DOHH2 (cell line): ENCODE data around the gene SERINC3.

Experiments
- EZH2phosphoT487 ChIP-seq: fragments of 200-600 bp; sonication (generic); IDR thresholded peaks from 2 replicates; pipeline ENCODE4 v1.6.1; 2017; ENCODE audit warnings: borderline replicate concordance, mild to moderate bottlenecking, antibody characterized with exemption, low read length, moderate library complexity, mixed read lengths
- TF ChIP-seq, protein P1 (sequence below): fragments of 200-600 bp; sonication (generic); IDR thresholded peaks from one replicate; pipeline ENCODE4 v1.5.1; 2014; ENCODE audit warnings: antibody characterized with exemption, mild to moderate bottlenecking, low read depth, low read length; ENCODE audit not compliant: poor library complexity, severe bottlenecking

GRCh38 chr20:44495257-44495656 lies 26.6 kb downstream of the SERINC3 start:
- TF ChIP-seq, protein P1, sequence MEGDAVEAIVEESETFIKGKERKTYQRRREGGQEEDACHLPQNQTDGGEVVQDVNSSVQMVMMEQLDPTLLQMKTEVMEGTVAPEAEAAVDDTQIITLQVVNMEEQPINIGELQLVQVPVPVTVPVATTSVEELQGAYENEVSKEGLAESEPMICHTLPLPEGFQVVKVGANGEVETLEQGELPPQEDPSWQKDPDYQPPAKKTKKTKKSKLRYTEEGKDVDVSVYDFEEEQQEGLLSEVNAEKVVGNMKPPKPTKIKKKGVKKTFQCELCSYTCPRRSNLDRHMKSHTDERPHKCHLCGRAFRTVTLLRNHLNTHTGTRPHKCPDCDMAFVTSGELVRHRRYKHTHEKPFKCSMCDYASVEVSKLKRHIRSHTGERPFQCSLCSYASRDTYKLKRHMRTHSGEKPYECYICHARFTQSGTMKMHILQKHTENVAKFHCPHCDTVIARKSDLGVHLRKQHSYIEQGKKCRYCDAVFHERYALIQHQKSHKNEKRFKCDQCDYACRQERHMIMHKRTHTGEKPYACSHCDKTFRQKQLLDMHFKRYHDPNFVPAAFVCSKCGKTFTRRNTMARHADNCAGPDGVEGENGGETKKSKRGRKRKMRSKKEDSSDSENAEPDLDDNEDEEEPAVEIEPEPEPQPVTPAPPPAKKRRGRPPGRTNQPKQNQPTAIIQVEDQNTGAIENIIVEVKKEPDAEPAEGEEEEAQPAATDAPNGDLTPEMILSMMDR, result no peak
- TF ChIP-seq EZH2phosphoT487, result no peak
